Stimulated activated CD4-positive, alpha-beta T cell treated with anti-CD3 and anti-CD28 coated beads, Interleukin-15, amount 100 ng/mL, for 24 hours (primary cell): Measurements from ENCODE around the gene ARHGEF17.
A peak's percentile ranks its signal among the peaks of the same experiment; 100 is the strongest.

Experiments used
- DNase-seq: peaks from one replicate; pipeline ENCODE4 v3.0.0-alpha.2; 2020

The ARHGEF17 gene

GRCh38 chr11:73384872-73385689 lies 77.0 kb downstream of the ARHGEF17 start:
- peak; percentile 16 for DNase-seq

- no peak for DNase-seq
Observed at GRCh38 chr11:73386016-73386415, 77.9 kb downstream of the ARHGEF17 start.

DNA sequence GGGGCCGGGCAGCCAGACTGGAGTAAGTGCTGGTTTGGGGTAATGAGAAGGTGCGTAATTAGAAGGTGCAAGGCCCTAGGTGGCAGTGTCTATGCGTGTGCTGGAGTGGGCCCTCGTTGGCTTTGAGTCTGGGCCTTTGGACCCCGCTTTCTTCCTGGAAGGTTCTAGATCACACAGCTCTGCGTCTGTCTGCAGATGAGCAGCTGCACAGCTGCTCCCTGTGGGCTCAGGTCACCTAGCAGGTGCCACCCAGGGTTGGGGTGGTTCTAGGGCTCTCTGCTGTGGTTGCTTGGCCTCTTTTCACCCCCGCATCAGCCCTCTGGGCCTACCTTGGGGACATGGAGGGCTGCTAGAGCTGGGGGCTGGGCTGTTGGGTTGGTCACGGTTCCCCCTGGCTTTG lies 78.5 kb downstream of the ARHGEF17 start:
- no peak for DNase-seq

- no peak for DNase-seq
Observed at GRCh38 chr11:73387594-73388264, 79.7 kb downstream of the ARHGEF17 start.

DNA sequence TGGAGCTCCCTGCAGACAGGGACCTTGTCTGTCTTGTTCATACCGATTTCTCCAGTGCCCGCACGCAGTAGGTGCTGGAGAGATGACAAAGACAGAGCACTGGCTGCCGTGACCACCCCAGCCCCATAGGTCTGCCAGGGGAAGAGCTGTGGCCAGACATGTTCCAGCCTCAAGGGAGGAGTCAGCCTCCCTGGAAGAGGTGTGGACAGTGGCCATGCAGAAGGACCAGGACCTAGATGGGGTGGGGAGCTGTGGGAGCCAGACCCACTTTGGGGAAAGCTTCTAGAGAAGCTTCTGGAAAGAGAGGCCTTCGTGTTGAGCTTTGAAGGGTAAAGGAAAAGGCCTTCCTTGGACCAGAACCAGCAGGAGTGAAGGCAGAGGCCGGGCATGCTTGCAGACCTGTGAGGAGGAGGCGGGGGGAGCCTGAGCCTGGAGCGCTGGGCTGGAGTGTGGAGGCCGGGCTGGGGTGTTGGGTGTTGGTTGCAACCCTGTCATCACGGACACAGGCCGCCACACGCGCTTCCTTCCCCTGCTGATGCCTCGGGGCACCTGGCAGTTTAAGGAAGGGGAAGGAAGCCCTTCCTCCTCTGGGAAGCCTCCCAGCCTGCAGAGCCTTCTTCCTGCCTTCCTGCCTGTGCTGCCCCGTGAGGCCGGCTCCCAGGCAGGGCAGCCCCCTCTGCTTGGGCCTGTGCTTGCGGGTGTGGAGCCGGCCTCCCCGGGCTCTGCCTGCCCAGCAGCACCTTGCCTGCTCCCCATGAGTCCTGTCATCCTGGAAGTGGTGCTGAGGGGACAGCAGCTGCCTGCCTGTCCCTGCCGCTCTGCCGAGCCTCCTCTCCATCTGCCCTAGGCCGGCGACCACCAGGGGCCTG lies 80.4 kb downstream of the ARHGEF17 start:
- no peak for DNase-seq

DNA sequence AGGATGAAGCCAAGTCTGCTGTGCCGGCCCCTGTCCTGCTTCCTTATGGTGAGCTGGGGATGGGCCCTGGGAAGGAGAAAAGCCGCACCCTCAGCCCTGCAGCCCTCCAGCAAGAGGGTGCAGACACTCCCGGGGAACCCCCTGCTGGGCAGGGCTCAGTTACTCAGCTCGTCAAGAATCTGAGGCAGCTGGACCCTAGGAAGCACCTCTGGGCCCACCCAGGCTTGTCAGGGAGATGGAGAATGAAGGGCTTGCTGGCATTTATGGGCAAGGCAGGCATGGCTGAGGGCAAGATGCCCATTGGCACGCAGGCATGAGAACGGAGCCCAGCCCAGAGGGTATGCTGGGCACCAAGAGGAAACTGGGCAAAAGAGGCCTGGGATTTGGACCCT lies 81.1 kb downstream of the ARHGEF17 start:
- no peak for DNase-seq

- no peak for DNase-seq
Observed at GRCh38 chr11:73389916-73390315, 81.8 kb downstream of the ARHGEF17 start.

GRCh38 chr11:73390601-73391565 lies 82.8 kb downstream of the ARHGEF17 start:
- DNase-seq, result no peak

DNA sequence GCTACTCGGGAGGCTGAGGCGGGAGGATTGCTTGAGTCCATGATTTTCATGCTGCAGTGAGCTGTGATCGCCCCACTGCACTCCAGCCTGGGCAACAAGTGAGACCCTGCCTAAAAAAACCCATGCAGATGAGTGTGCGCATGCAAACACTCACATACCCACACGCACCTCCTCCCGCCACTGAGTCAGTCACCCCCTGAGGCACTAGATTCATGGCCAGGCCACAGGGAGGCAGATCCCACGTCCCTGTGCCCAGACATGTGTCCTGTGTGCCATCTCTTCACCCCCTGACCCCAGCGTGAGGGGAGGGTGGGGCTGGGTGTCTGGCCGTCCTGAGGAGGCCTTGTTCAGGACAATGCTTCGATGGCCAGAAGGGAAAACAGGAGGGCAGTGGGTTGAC lies 83.6 kb downstream of the ARHGEF17 start:
- DNase-seq, result no peak

DNA sequence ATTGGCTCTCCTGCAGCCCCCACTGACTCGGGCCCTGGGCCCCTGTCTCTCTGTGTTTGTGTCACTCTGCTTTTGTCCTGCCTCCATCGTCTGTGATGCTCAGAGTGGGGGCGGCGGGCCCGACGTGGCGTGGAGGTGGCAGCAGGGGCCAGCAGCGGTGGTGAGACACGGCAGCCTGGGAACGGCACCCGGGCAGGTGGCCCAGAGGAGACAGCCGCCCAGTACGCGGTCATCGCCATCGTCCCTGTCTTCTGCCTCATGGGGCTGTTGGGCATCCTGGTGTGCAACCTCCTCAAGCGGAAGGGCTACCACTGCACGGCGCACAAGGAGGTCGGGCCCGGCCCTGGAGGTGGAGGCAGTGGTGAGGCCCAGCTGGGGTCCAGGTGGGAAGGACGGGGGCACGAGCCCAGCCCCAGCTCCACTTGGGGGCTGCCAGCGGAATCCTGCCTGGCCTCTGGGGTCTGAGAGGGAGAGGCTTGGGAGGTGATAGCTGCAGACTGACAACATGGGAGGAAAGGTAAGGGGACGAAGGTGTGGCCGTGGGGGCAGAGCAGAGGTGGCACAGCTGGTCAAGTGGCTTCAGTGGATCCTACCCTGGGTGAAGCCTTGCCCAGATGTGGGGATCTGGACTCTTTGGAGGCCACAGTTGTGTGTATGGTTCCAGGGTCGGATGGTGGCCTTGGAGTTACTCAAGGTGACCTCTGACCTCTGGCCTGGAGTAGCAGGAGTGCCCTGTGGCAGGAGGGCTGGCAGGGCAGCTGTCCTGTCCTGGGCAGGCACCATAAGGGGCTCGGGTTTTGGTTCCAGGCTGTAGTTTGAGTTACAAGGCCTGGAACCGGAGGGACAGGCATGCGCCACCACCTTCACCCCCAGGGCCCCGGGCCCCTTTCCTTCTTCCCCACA lies 84.3 kb downstream of the ARHGEF17 start:
- no peak for DNase-seq

- DNase-seq, result no peak
Observed at GRCh38 chr11:73393011-73393380, 84.9 kb downstream of the ARHGEF17 start.

- peak; percentile 73 for DNase-seq
Observed at GRCh38 chr11:73393479-73394415, 85.7 kb downstream of the ARHGEF17 start.

DNA sequence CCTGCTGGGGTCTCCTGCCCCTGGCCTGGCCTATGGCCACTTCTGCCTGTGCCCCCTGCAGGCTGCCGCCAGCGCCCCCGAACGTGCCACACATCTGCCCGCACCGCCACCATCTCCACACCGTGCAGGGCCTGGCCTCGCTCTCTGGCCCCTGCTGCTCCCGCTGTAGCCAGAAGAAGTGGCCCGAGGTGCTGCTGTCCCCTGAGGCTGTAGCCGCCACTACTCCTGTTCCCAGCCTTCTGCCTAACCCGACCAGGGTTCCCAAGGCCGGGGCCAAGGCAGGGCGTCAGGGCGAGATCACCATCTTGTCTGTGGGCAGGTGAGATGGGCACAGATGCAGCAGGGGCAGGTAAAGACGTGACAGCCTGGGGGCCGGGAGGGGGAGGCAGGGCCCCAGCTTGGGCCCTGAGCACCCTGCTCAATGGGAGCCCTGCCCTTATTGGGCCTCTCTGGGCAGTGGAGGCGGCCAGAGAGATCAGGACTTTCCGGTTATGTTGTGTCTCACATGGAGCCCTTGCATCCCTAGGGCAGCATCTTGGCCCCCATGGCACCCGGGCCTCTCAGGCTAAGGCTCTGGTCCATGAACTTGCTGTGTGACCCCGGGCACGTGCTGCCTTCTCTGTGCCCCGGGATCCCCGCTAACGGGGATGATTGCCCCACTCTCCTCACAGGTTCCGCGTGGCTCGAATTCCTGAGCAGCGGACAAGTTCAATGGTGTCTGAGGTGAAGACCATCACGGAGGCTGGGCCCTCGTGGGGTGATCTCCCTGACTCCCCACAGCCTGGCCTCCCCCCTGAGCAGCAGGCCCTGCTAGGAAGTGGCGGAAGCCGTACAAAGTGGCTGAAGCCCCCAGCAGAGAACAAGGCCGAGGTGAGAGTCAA lies 86.6 kb downstream of the ARHGEF17 start:
- DNase-seq, result no peak

GRCh38 chr11:73395297-73396208 lies 87.5 kb downstream of the ARHGEF17 start:
- no peak for DNase-seq

- DNase-seq, result no peak
Observed at GRCh38 chr11:73396251-73396930, 88.3 kb downstream of the ARHGEF17 start.

DNA sequence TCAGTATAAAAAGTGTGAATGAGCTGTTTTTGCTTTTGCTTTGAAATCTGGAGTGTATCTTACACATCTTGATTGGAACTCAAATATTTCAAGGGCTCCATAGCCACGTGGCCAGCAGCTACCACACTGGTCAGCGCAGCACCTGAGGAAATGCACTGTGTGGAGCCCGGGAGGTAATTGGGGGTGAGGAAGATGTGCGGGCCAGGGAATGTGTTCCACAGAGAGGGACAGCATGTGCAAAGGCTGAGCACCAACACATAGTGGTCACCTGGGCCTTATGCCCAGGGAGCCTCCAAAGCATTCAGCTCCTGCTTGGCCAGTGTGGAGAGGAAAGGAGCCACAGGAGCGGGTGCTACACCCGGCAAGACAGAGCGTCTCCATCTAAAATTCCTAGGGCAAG lies 88.9 kb downstream of the ARHGEF17 start:
- DNase-seq, result no peak

DNA sequence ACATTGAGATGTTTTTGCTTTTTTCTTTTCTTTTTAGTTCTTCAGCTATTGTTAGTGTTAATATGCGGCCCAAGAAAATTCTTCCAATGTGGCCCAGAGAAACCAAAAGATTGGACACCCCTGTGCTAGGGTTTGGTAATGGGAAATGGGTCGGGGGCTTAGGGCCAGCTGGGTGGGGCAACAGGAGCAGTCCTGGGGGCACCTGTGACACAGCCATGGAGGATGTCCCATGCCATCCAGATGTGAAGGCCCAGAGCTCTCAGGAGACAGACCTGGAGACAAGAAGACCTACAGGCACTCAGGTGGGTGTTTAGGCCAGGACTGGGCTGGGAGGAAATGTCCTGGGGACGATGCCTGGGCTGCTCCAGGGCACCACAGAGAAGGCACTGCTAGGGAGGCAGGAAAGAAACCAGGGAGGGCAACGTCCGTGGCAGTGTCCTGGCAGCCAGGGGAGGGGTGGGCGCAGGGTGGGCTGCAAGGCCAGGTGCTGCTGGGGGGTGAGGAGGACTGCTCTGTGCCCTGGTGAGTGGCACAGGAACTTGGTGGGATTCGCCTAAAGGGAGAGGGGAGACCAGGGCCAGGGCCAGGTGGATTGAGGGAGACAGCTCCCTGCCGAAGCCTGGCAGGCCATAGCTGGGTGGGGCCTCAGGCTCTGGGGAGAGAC lies 89.5 kb downstream of the ARHGEF17 start:
- DNase-seq, result no peak
